HG02759 (cell line): ENCODE data around the gene HBQ1.
"Not testable (repeated sequence)": the region's sequence is repeated elsewhere in the genome, so short reads cannot be mapped to it uniquely, and the experiment has no call there.

Experiments used
- ATAC-seq: cut with Tn5 transposase; IDR thresholded peaks from one replicate; pipeline ENCODE4 v1.9.1; 2021; ENCODE audit warnings: mild to moderate bottlenecking, moderate library complexity; ENCODE audit not compliant: unreplicated experiment

The HBQ1 gene

GRCh38 chr16:180101-180675 is at the start of gene HBQ1:
TSS of gene HBQ1 (plus strand) at chr16:180459. CDS start at chr16:180487, 28 bp downstream.
- no peak for ATAC-seq

DNA sequence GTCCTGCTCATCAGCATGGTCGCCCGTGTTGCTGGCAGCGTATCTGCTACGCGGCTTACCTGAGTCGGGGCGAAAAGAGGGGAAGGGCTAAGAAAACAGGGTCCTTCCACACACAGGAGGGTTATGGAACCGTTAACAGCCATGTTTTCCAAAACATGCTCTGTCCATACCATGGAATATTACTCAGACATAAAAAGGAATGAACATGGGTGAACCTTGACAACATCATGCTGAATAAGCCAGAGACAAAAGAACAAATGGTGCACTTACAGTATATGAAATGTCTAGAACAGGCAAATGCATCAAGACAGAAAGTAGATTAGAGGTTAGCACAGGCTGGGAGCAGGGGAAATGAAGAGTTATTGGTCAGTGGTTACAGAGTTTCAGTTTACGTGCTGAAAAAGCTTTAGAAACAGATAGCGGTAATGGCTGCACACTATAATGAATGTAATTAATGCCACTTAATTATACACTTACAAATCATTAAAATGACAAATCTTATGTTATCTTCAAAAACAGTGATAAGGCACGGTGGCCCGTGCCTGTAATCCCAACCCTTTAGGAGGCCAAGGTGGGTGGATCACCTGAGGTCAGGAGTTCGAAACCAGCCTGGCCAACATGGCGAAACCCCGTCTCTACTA is 49.6 kb upstream of the HBQ1 start:
- no peak for ATAC-seq

- no peak for ATAC-seq
These were observed 48.1 kb upstream of the HBQ1 start for GRCh38 chr16:132120-132519.

DNA sequence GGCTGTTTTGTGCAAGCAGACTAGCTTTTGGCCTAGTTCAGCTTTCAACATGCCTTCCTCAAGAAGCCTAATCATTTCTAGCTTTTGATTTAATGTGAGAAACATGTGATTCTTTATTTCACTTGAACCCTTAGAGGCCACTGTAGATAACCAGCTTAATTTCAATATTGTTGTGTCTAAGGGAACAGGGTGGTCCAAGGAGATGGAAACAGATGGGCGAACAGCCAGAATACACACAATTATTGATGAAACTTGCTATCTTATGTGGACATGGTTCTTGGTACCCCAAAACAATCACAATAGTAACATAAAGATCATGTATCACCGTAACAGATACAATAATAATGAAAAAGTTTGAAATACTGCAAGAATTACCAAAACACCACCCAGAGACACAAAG is 46.5 kb upstream of the HBQ1 start:
- no peak for ATAC-seq

GRCh38 chr16:138049-138417 is 42.2 kb upstream of the HBQ1 start:
- ATAC-seq: no peak

- ATAC-seq: no peak
These were observed 39.9 kb upstream of the HBQ1 start for GRCh38 chr16:140175-140857.

DNA sequence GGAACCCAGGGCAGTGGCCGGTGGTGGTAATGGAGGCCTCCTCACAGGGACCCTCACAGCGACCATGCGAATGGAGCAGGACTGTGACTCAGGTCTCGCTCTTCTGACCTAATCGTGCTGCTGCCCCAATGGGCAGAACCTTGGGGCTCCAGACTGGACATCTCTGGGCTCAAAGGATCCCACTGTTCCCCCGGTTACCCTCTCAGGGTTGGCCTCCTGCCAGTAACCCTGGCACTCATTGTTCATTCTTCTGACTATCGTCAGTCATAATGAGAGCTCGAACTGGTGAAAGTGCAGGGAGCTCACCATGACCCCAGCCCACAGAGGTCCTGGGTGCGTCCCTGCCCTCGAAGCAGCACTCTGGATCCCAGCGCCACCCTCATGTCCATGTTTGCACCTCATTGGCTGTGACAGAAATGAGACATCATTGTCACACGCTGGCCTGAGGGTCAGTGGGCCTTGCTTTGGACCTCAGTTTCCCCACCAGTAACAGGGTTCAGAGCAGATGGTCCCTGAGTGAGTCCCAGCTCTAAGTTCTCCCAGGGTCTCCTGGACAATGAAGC is 37.8 kb upstream of the HBQ1 start:
- ATAC-seq: no peak

DNA sequence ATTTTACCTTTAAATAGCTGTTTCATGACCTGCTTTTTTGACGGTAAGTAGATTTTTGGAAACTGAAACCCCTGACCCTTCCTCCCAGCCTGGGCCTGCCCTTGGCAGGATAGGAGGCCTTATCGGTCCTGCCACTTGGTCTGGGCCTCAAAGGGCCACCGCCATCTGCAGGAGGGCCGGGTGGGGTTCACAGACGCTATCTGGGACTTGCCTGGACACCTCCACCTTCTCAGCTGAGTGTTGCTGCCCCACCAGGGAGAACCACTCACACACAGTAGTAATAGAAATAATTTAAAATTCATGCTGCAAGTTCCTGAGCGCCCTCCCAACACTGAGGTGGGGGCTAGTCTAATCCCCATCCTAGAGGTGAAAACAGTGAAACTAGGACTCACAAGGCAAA is 37.2 kb upstream of the HBQ1 start:
- ATAC-seq: no peak

- ATAC-seq: no peak
These were observed 36.8 kb upstream of the HBQ1 start for GRCh38 chr16:143456-143855.

DNA sequence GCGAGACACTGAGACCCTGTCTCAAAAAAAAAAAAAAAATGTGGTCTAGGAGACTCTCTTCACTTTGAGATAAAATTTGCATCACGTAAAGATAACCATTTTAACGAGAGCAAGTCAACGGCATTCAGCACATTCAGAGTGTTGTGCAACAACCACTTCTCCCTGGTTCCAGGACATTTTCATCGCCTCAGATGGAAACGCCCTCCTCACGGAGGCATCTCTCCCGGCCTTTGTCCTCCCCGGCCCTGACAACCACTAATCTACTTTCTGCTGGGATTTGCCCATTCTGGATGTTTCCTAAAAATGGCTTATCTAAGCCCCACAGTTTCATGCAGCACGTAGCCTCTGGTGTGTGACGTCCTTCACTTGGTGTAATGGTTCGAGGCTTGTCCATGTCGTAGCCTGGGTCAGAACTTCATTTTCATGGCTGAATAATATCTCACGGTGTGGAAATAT is 35.4 kb upstream of the HBQ1 start:
- no peak for ATAC-seq

- ATAC-seq: no peak
These were observed 33.6 kb upstream of the HBQ1 start for GRCh38 chr16:146646-147045.

GRCh38 chr16:149024-149660 is 31.1 kb upstream of the HBQ1 start:
- no peak for ATAC-seq

GRCh38 chr16:152141-153128 is 27.8 kb upstream of the HBQ1 start, which contains the start of gene HBZ:
TSS of gene HBZ (plus strand) at chr16:152644. CDS start at chr16:152910, 266 bp downstream.
- no peak for ATAC-seq

GRCh38 chr16:153129-153521 is 27.1 kb upstream of the HBQ1 start:
- ATAC-seq: not testable (repeated sequence)

DNA sequence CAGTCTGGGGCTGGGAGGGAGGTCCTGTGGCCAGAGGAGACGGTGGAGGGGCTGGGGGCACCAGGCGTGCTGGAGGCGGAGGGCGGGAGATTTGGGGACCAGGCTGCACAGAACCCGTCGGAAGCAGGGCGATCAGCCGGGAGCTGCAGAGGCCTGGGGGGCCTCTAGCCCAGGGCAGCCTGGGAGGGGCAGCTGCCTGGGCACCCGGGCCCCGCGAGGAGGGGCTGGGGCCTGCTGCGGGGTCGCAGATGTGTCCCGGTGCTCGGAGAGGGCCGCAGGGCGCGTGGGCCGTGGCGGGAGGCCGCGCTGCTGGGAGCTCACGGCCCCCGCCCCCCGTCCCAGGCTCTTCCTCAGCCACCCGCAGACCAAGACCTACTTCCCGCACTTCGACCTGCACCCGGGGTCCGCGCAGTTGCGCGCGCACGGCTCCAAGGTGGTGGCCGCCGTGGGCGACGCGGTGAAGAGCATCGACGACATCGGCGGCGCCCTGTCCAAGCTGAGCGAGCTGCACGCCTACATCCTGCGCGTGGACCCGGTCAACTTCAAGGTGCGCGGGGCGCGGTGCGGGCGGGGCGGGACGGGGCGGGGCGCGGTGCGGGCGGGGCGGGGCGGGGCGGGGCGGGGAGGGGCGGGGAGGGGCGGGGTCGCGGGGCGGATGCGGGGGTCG is 26.6 kb upstream of the HBQ1 start:
- not testable (repeated sequence) for ATAC-seq

- no peak for ATAC-seq
These were observed 25.8 kb upstream of the HBQ1 start for GRCh38 chr16:154217-155030.

DNA sequence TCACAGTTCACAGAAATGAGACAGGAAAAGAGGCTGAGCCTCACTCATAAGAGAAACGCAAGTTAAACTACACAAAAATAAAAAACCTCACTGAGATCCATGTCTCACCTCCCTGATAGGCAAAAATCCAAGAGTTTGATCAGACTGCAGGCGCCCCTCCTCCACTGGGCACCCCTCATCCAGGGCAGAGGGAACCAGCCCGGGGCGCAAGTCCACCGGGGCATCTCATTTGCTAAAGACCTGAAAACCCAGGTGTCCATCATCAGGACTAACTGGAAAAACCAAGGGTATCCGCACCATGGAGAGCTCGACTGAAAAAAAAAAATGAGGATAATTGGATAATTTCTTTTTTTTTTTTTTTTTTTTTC is 25.2 kb upstream of the HBQ1 start:
- ATAC-seq: no peak

GRCh38 chr16:159136-159849 is 21.0 kb upstream of the HBQ1 start:
- ATAC-seq: no peak
